ENCODE measurements around the gene TSPAN12.

- no peak for TF ChIP-seq CTCF (optimal IDR thresholded peaks at IDR 0.05 in 1 of 3, IDR thresholded peaks at IDR 0.05 in 1 of 3, conservative IDR thresholded peaks at IDR 0.05 in 1 of 3; ENCODE audit: extremely low read depth in 1 of 3, insufficient read depth in 2 of 3, low read length in 3 of 3)
- no peak for TF ChIP-seq EZH2 (IDR thresholded peaks at IDR 0.05; ENCODE audit: low read length)
These were observed 15.8 kb downstream of the TSPAN12 start for GRCh38 chr7:120842121-120842621.
